Measurements from ENCODE around the gene MSN. TPM values are rescaled to one million over a fixed set of nuclear protein-coding genes. Genes with fewer than 3 reads are reported as not detected.

The MSN gene
- polyA plus RNA-seq, 1 donor (not counting 4 experiments of a cell fraction or from before 2014, with no cell fraction given): 421 TPM

DNA sequence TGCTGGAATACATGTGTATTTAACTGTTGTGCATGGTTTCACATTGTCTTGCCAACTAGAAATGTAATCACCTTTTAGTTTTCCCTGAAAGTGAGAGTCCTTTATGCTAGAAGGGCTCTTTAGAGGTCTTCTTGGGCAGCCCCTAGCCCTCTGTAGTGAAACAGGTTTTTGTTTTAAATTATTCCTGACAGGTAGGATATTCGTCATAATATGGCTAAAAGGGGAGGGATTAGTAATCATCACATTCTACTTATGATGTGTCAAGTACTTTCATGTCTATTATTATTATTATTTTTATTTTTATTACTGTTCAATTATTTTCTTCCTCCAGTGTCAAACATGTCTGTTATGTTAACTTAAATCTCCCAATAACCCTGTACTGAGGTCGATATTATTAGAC lies 35.5 kb downstream of the MSN start:
- H3K4me3 ChIP-seq (ENCODE audit: control insufficient read depth in 2 of 3, extremely low read depth in 1 of 3, insufficient read depth in 2 of 3, low read depth in 1 of 3, low read length in 3 of 3): no peak overlapping the region
- peaks cover 12% of the 10 kb centered on the region for H4K20me1 ChIP-seq (ENCODE audit: control insufficient read depth, extremely low read depth, insufficient read depth, low read length)
- no peaks in the 10 kb centered on the region for H3K9me3 ChIP-seq (ENCODE audit: control insufficient read depth, low read depth, low read length)
- no peak overlapping the region for H3K9ac ChIP-seq (ENCODE audit: control insufficient read depth, extremely low read depth, insufficient read depth, low read length)
- no peak for DNase-seq (ENCODE audit: low read depth, low spot score)
- H3K27me3 ChIP-seq (ENCODE audit: control insufficient read depth, extremely low read depth, insufficient read depth, low read length): no peaks in the 10 kb centered on the region
- no peaks in the 10 kb centered on the region for H3K9me1 ChIP-seq (ENCODE audit: control insufficient read depth, extremely low read depth, insufficient read depth, low read length)
- TF ChIP-seq, protein P1, sequence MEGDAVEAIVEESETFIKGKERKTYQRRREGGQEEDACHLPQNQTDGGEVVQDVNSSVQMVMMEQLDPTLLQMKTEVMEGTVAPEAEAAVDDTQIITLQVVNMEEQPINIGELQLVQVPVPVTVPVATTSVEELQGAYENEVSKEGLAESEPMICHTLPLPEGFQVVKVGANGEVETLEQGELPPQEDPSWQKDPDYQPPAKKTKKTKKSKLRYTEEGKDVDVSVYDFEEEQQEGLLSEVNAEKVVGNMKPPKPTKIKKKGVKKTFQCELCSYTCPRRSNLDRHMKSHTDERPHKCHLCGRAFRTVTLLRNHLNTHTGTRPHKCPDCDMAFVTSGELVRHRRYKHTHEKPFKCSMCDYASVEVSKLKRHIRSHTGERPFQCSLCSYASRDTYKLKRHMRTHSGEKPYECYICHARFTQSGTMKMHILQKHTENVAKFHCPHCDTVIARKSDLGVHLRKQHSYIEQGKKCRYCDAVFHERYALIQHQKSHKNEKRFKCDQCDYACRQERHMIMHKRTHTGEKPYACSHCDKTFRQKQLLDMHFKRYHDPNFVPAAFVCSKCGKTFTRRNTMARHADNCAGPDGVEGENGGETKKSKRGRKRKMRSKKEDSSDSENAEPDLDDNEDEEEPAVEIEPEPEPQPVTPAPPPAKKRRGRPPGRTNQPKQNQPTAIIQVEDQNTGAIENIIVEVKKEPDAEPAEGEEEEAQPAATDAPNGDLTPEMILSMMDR (optimal IDR thresholded peaks at IDR 0.05 in 1 of 3, IDR thresholded peaks at IDR 0.05 in 1 of 3, conservative IDR thresholded peaks at IDR 0.05 in 1 of 3; ENCODE audit: extremely low read depth in 1 of 3, insufficient read depth in 2 of 3, low read length in 3 of 3): no peak
- no peak for TF ChIP-seq EZH2 (IDR thresholded peaks at IDR 0.05; ENCODE audit: low read length)
- H3K4me1 ChIP-seq (ENCODE audit: control insufficient read depth, extremely low read depth, insufficient read depth, low read length): peaks cover 45% of the 10 kb centered on the region
- H2AFZ ChIP-seq (ENCODE audit: control insufficient read depth, low read length): no peak overlapping the region
- H3K27ac ChIP-seq (ENCODE audit: control insufficient read depth, insufficient read depth, low read length): no peak overlapping the region
- FAIRE-seq: no peak
- H3K36me3 ChIP-seq (ENCODE audit: control insufficient read depth in 2 of 2, extremely low read depth in 1 of 2, insufficient read depth in 2 of 2, low read length in 2 of 2): no peaks in the 10 kb centered on the region
- H3K4me2 ChIP-seq (ENCODE audit: control insufficient read depth, extremely low read depth, insufficient read depth, low read depth, low read length): no peak overlapping the region
- dilution Hi-C loops (cut with MboI; ENCODE audit: extremely low pct_ligation_motif_present, low sequenced_read_pairs): no loop called here
- H3K79me2 ChIP-seq (ENCODE audit: control insufficient read depth, insufficient read depth, low read length): peaks cover 71% of the 10 kb centered on the region

DNA sequence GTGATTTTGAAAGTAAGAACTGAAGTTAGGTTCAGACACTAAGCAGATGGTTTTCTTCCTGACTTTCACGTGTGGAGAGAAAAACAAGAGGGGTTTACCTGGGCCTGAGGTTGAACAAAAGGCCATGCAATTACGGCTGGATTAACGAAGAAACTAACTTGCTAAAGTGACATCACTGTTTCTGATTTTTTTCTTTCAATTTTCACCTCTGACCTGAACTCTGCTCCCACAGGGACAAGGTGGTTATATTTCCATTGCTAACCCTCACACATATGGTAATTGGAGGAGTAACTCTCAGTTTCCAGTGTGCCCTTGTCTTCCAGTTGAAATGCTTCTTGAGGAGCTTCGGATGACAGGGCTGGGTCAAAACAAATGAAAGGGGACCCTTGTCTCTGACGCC lies 38.0 kb downstream of the MSN start:
- Histone ChIP-seq H3K4me1 (ENCODE audit: control insufficient read depth, extremely low read depth, insufficient read depth, low read length) (peaks cover 43% of the 10 kb centered on the region), H2AFZ (ENCODE audit: control insufficient read depth, low read length) (no peak overlapping the region), H3K36me3 (ENCODE audit: control insufficient read depth in 2 of 2, extremely low read depth in 1 of 2, insufficient read depth in 2 of 2, low read length in 2 of 2) (no peaks in the 10 kb centered on the region), H3K27me3 (ENCODE audit: control insufficient read depth, extremely low read depth, insufficient read depth, low read length) (no peaks in the 10 kb centered on the region), H3K9me1 (ENCODE audit: control insufficient read depth, extremely low read depth, insufficient read depth, low read length) (no peaks in the 10 kb centered on the region), H3K4me3 (ENCODE audit: control insufficient read depth in 2 of 3, extremely low read depth in 1 of 3, insufficient read depth in 2 of 3, low read depth in 1 of 3, low read length in 3 of 3) (no peak overlapping the region), H4K20me1 (ENCODE audit: control insufficient read depth, extremely low read depth, insufficient read depth, low read length) (peaks cover 12% of the 10 kb centered on the region), H3K79me2 (ENCODE audit: control insufficient read depth, insufficient read depth, low read length) (peaks cover 72% of the 10 kb centered on the region), H3K4me2 (ENCODE audit: control insufficient read depth, extremely low read depth, insufficient read depth, low read depth, low read length) (peak overlapping the region; percentile 33), H3K9ac (ENCODE audit: control insufficient read depth, extremely low read depth, insufficient read depth, low read length) (no peak overlapping the region), H3K9me3 (ENCODE audit: control insufficient read depth, low read depth, low read length) (no peaks in the 10 kb centered on the region), H3K27ac (ENCODE audit: control insufficient read depth, insufficient read depth, low read length) (peak overlapping the region; percentile 64)
- TF ChIP-seq, protein P1 (optimal IDR thresholded peaks at IDR 0.05 in 1 of 3, IDR thresholded peaks at IDR 0.05 in 1 of 3, conservative IDR thresholded peaks at IDR 0.05 in 1 of 3; ENCODE audit: extremely low read depth in 1 of 3, insufficient read depth in 2 of 3, low read length in 3 of 3): no peak
- no peak for TF ChIP-seq EZH2 (IDR thresholded peaks at IDR 0.05; ENCODE audit: low read length)
- DNase-seq (ENCODE audit: low read depth, low spot score) (no peak), FAIRE-seq (no peak)
- dilution Hi-C loops (cut with MboI; ENCODE audit: extremely low pct_ligation_motif_present, low sequenced_read_pairs): no loop called here

All from keratinocyte (primary cell).